ENCODE results near the gene VAV2.
A peak's percentile ranks its signal among the peaks of the same experiment; 100 is the strongest.
"Not testable (repeated sequence)": the region's sequence is repeated elsewhere in the genome, so short reads cannot be mapped to it uniquely, and the experiment has no call there.

Gene VAV2

GRCh38 chr9:133969681-133970580 lies 22.2 kb downstream of the VAV2 start:
- DNase-seq (ENCODE audit: low read depth in 2 of 2) = no peak

GRCh38 chr9:133968966-133969617 lies 23.0 kb downstream of the VAV2 start:
- no peak for DNase-seq (ENCODE audit: low read depth in 2 of 2)

GRCh38 chr9:133968428-133968827 lies 23.7 kb downstream of the VAV2 start:
- DNase-seq (ENCODE audit: low read depth in 2 of 2) = no peak

- no peak for DNase-seq (ENCODE audit: low read depth in 2 of 2)
Measured at GRCh38 chr9:133967024-133967741, 24.9 kb downstream of the VAV2 start.

- DNase-seq (ENCODE audit: low read depth in 2 of 2) = no peak
Measured at GRCh38 chr9:133964463-133964862, 27.7 kb downstream of the VAV2 start.

- no peak for DNase-seq (ENCODE audit: low read depth in 2 of 2)
Measured at GRCh38 chr9:133963166-133963565, 29.0 kb downstream of the VAV2 start.

GRCh38 chr9:133962341-133962740 lies 29.8 kb downstream of the VAV2 start:
- DNase-seq (ENCODE audit: low read depth in 2 of 2) = no peak

- DNase-seq (ENCODE audit: low read depth in 2 of 2) = no peak
Measured at GRCh38 chr9:133961226-133962165, 30.6 kb downstream of the VAV2 start.

GRCh38 chr9:133960568-133961129 lies 31.5 kb downstream of the VAV2 start:
- no peak for DNase-seq (ENCODE audit: low read depth in 2 of 2)

GRCh38 chr9:133959966-133960567 lies 32.1 kb downstream of the VAV2 start:
- DNase-seq (ENCODE audit: low read depth in 2 of 2) = no peak

- no peak for DNase-seq (ENCODE audit: low read depth in 2 of 2)
Measured at GRCh38 chr9:133959171-133959570, 33.0 kb downstream of the VAV2 start.

- no peak for DNase-seq (ENCODE audit: low read depth in 2 of 2)
Measured at GRCh38 chr9:133958756-133959155, 33.4 kb downstream of the VAV2 start.

GRCh38 chr9:133957772-133958171 lies 34.4 kb downstream of the VAV2 start:
- DNase-seq (ENCODE audit: low read depth in 2 of 2) = not testable (repeated sequence)

GRCh38 chr9:133957328-133957727 lies 34.8 kb downstream of the VAV2 start:
- DNase-seq (ENCODE audit: low read depth in 2 of 2) = no peak

- DNase-seq (ENCODE audit: low read depth in 2 of 2) = no peak
Measured at GRCh38 chr9:133956520-133957076, 35.5 kb downstream of the VAV2 start.

GRCh38 chr9:133955821-133956411 lies 36.2 kb downstream of the VAV2 start:
- peak in 1 of 2 donors; percentile 9 for DNase-seq (ENCODE audit: low read depth in 2 of 2)

- DNase-seq (ENCODE audit: low read depth in 2 of 2) = no peak
Measured at GRCh38 chr9:133954862-133955529, 37.1 kb downstream of the VAV2 start.

- DNase-seq (ENCODE audit: low read depth in 2 of 2) = no peak
Measured at GRCh38 chr9:133953976-133954709, 38.0 kb downstream of the VAV2 start.

- no peak for DNase-seq (ENCODE audit: low read depth in 2 of 2)
Measured at GRCh38 chr9:133953621-133953975, 38.5 kb downstream of the VAV2 start.

All from stimulated activated CD8-positive, alpha-beta memory T cell treated with anti-CD3 and anti-CD28 coated beads, Interleukin-2, amount 100 ng/mL, for 48 hours (primary cell).